CD4-positive, alpha-beta T cell treated with Interleukin-6 at 100 ng/mL for 8 hours (primary cell): ENCODE data around the gene RPN2.

Source experiments
- DNase-seq: peaks from one replicate; pipeline ENCODE4 v3.0.0-alpha.2; 2020; ENCODE audit warnings: mixed read lengths, low spot score

Gene RPN2

GRCh38 chr20:37185686-37186085 is 6.6 kb downstream of the RPN2 start:
- no peak for DNase-seq

- DNase-seq = no peak
These were observed 9.7 kb downstream of the RPN2 start for GRCh38 chr20:37188787-37189186.

- no peak for DNase-seq
These were observed 10.4 kb downstream of the RPN2 start for GRCh38 chr20:37189416-37190016.

- DNase-seq = no peak
These were observed 11.4 kb downstream of the RPN2 start for GRCh38 chr20:37190354-37191112.

- peak; percentile 68 for DNase-seq
These were observed 13.2 kb downstream of the RPN2 start for GRCh38 chr20:37192137-37192854.

GRCh38 chr20:37193226-37193625 is 14.1 kb downstream of the RPN2 start:
- DNase-seq = no peak

- DNase-seq = no peak
These were observed 14.7 kb downstream of the RPN2 start for GRCh38 chr20:37193821-37194220.

- DNase-seq = peak; percentile 31
These were observed 15.7 kb downstream of the RPN2 start for GRCh38 chr20:37194621-37195417.

GRCh38 chr20:37198932-37199660 is 20.0 kb downstream of the RPN2 start:
- DNase-seq = no peak

GRCh38 chr20:37200376-37200775 is 21.2 kb downstream of the RPN2 start:
- DNase-seq = no peak

- DNase-seq = no peak
These were observed 22.0 kb downstream of the RPN2 start for GRCh38 chr20:37200926-37201826.

- DNase-seq = no peak
These were observed 22.7 kb downstream of the RPN2 start for GRCh38 chr20:37201827-37202162.

- DNase-seq = no peak
These were observed 23.3 kb downstream of the RPN2 start for GRCh38 chr20:37202267-37202943.

- no peak for DNase-seq
These were observed 24.9 kb downstream of the RPN2 start for GRCh38 chr20:37204056-37204455.

GRCh38 chr20:37205130-37205529 is 26.0 kb downstream of the RPN2 start:
- no peak for DNase-seq

- DNase-seq = no peak
These were observed 26.7 kb downstream of the RPN2 start for GRCh38 chr20:37205794-37206193.

- DNase-seq = no peak
These were observed 28.0 kb downstream of the RPN2 start for GRCh38 chr20:37207171-37207570.

- no peak for DNase-seq
These were observed 30.1 kb downstream of the RPN2 start for GRCh38 chr20:37209193-37209592.

- DNase-seq = no peak
These were observed 30.7 kb downstream of the RPN2 start for GRCh38 chr20:37209661-37210314.

- no peak for DNase-seq
These were observed 39.3 kb downstream of the RPN2 start for GRCh38 chr20:37218441-37218840.
